PC-3 (cell line): Measurements from ENCODE around the gene CASP2. TPM values are rescaled to one million over a fixed set of nuclear protein-coding genes. Genes with fewer than 3 reads are reported as not detected.

ENCODE experiments used
- ATAC-seq: fragments of 200-7000 bp; cut with Tn5 transposase; 2 replicates; pipeline ENCODE4 v1.9.1; 2020; ENCODE audit warnings: mild to moderate bottlenecking, moderate library complexity
- BruUV-seq: library from RNA; stranded (reverse); fragments of 400-500 nt; replicated peaks from 2 replicates; lab custom pipeline; 2021; lab: Mats Ljungman, UMichigan
- CTCF ChIA-PET: fragments of 300-600 bp; sonication (Branson Sonifier 250); formaldehyde crosslinking; loops from one replicate; lab custom pipeline; 2022; ENCODE audit warnings: antibody characterized with exemption; lab: Charles Lee
- POLR2A ChIA-PET: fragments of 300-600 bp; sonication (Branson Sonifier 250); formaldehyde crosslinking; loops from one replicate; lab custom pipeline; 2022; ENCODE audit warnings: antibody characterized with exemption; ENCODE audit not compliant: unreplicated experiment; lab: Charles Lee
- DNase-seq: peaks from one replicate; pipeline ENCODE4 v3.0.0-alpha.2; 2015
- H2AFZ ChIP-seq: fragments of 300-600 bp; sonication (generic); 2 replicates; pipeline ENCODE4 v1.6.0; 2016; ENCODE audit warnings: antibody characterized with exemption, low read length
- H3F3A ChIP-seq: fragments of 300-600 bp; sonication (generic); one replicate; pipeline ENCODE4 v1.6.0; 2017; ENCODE audit warnings: antibody characterized with exemption, low read length, control low read depth, mild to moderate bottlenecking; ENCODE audit not compliant: unreplicated experiment
- H3K27ac ChIP-seq: fragments of 300-600 bp; sonication (generic); 2 replicates; pipeline ENCODE4 v1.5.1; 2016; ENCODE audit warnings: mild to moderate bottlenecking, low read length
- H3K27me3 ChIP-seq: fragments of 300-600 bp; sonication (generic); 2 replicates; pipeline ENCODE4 v1.6.1; 2016; ENCODE audit warnings: low read length, mixed read lengths
- H3K36me3 ChIP-seq: fragments of 300-600 bp; sonication (generic); 2 replicates; pipeline ENCODE4 v1.6.1; 2016; ENCODE audit warnings: low read depth, mixed run types, low read length, mixed read lengths
- H3K4me1 ChIP-seq: fragments of 300-600 bp; sonication (generic); 2 replicates; pipeline ENCODE4 v1.5.1; 2016; ENCODE audit warnings: low read length; ENCODE audit not compliant: insufficient read depth
- H3K4me2 ChIP-seq: fragments of 300-600 bp; sonication (generic); 2 replicates; pipeline ENCODE4 v1.6.0; 2016; ENCODE audit warnings: low read length
- H3K4me3 ChIP-seq: fragments of 300-600 bp; sonication (generic); 2 replicates; pipeline ENCODE4 v1.5.1; 2016; ENCODE audit warnings: mild to moderate bottlenecking, low read length, mixed read lengths
- H3K79me2 ChIP-seq: fragments of 300-600 bp; sonication (generic); 2 replicates; pipeline ENCODE4 v1.6.1; 2017; ENCODE audit warnings: low read length, mixed read lengths
- H3K9ac ChIP-seq: fragments of 300-600 bp; sonication (generic); 2 replicates; pipeline ENCODE4 v1.6.0; 2016; ENCODE audit warnings: mild to moderate bottlenecking, low read length
- H3K9me2 ChIP-seq: fragments of 300-600 bp; sonication (generic); replicated peaks from 2 replicates; pipeline ENCODE4 v1.6.1; 2016; ENCODE audit warnings: mixed run types, low read length, mixed read lengths
- H3K9me3 ChIP-seq: fragments of 300-600 bp; sonication (generic); 2 replicates; pipeline ENCODE4 v1.6.1; 2016; ENCODE audit warnings: low read length, mixed read lengths
- H4K20me1 ChIP-seq: fragments of 300-600 bp; sonication (generic); 2 replicates; pipeline ENCODE4 v1.6.1; 2016; ENCODE audit warnings: low read length, mixed read lengths
- EZH2 ChIP-seq: fragments of 300-600 bp; sonication (generic); IDR thresholded peaks from one replicate; pipeline ENCODE4 v1.6.1; 2017; ENCODE audit warnings: antibody characterized with exemption, mild to moderate bottlenecking, low read length; ENCODE audit not compliant: unreplicated experiment
- EZH2phosphoT487 ChIP-seq: fragments of 300-600 bp; sonication (generic); IDR thresholded peaks from 2 replicates; pipeline ENCODE4 v1.6.1; 2018; ENCODE audit warnings: mild to moderate bottlenecking, antibody characterized with exemption, low read length, borderline replicate concordance
- intact Hi-C: fragments of 100-400 bp; cut with micrococcal nuclease; formaldehyde crosslinking; loops from 2 replicates; pipeline ENCODE4 v1.9.0; 2023
- total RNA-seq: library from RNA; depleted of rRNA; stranded (reverse); fragments of >200 nt; gene quantifications from 2 replicates; pipeline ENCODE4 v1.2.3, GENCODE V29; 2014
- TF ChIP-seq, protein P1 (sequence below): fragments of 300-600 bp; sonication (generic); conservative IDR thresholded peaks from 2 replicates; pipeline ENCODE4 v1.5.1; 2017; ENCODE audit warnings: antibody characterized with exemption, low read depth, mild to moderate bottlenecking, low read length

The CASP2 gene
- total RNA-seq, 1 experiment from 2014 or later = 26.4 TPM

DNA sequence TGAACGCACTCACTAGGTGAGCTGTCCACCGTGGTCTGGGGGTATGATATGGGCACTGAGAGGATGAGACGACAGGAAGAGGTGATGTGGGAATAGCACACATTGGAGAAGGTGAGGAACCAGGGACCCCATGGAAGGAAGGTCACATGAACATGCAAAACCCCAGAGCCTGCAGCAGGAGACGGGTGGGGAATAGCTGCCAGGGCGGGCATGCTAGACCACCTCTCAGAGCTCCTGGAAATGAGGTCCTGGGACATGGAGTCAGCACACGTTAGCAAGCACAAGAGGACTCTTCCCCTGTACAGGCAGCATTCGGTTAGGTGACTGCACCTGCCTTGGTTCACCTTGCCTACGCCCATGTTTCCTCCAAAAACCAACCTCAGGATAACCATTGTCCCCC, 66.2 kb downstream of the CASP2 start:
- POLR2A ChIA-PET = no interaction called here
- CTCF ChIA-PET = no interaction called here
- H3K36me3 ChIP-seq = no peaks in the 10 kb centered on the region
- H3K9me3 ChIP-seq = no peaks in the 10 kb centered on the region
- H3K4me3 ChIP-seq = no peak overlapping the region
- intact Hi-C loops = no loop called here
- ATAC-seq (no peak), DNase-seq (no peak)
- H3K9me2 ChIP-seq = no peaks in the 10 kb centered on the region
- H3K4me2 ChIP-seq = no peak overlapping the region
- no peak overlapping the region for H3K9ac ChIP-seq
- H3K79me2 ChIP-seq = no peaks in the 10 kb centered on the region
- H3K27me3 ChIP-seq = no peaks in the 10 kb centered on the region
- no peaks in the 10 kb centered on the region for H4K20me1 ChIP-seq
- no peak overlapping the region for H3K27ac ChIP-seq
- TSS peak; percentile 7 for BruUV-seq
- TF ChIP-seq EZH2 (no peak), EZH2phosphoT487 (no peak)
- TF ChIP-seq, protein P1, sequence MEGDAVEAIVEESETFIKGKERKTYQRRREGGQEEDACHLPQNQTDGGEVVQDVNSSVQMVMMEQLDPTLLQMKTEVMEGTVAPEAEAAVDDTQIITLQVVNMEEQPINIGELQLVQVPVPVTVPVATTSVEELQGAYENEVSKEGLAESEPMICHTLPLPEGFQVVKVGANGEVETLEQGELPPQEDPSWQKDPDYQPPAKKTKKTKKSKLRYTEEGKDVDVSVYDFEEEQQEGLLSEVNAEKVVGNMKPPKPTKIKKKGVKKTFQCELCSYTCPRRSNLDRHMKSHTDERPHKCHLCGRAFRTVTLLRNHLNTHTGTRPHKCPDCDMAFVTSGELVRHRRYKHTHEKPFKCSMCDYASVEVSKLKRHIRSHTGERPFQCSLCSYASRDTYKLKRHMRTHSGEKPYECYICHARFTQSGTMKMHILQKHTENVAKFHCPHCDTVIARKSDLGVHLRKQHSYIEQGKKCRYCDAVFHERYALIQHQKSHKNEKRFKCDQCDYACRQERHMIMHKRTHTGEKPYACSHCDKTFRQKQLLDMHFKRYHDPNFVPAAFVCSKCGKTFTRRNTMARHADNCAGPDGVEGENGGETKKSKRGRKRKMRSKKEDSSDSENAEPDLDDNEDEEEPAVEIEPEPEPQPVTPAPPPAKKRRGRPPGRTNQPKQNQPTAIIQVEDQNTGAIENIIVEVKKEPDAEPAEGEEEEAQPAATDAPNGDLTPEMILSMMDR = no peak
- H2AFZ ChIP-seq = no peak overlapping the region
- no peaks in the 10 kb centered on the region for H3K4me1 ChIP-seq
- no peaks in the 10 kb centered on the region for H3F3A ChIP-seq

DNA sequence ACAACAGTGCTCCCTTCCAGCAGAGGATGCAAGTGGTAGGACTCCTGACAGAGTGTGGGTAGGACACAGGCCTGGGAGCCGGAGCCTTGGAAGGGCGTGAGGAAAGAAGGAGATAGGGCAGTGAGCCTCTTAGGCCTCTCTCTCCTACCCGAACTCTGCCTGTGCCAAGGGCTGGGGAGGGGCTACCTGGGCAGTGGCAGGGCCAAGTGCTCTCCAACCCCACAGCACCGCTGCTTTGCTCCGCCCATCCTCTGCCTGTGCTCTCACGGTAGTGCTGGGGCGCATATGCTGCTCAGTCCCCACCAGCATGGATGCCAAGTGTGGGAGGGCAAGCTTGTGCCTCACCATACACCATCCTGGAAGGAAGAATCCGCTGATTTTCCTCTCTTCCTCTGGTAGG, 66.8 kb downstream of the CASP2 start:
- Histone ChIP-seq H4K20me1 (no peaks in the 10 kb centered on the region), H3F3A (no peaks in the 10 kb centered on the region), H3K27ac (no peak overlapping the region), H2AFZ (no peak overlapping the region), H3K27me3 (no peaks in the 10 kb centered on the region), H3K79me2 (no peaks in the 10 kb centered on the region), H3K9me2 (no peaks in the 10 kb centered on the region), H3K4me2 (no peak overlapping the region), H3K4me3 (no peak overlapping the region), H3K9me3 (no peaks in the 10 kb centered on the region), H3K4me1 (no peaks in the 10 kb centered on the region), H3K9ac (no peak overlapping the region), H3K36me3 (no peaks in the 10 kb centered on the region)
- intact Hi-C loops = no loop called here
- ATAC-seq (no peak), DNase-seq (no peak)
- BruUV-seq = no TSS peak
- ChIA-PET CTCF (no interaction called here), POLR2A (no interaction called here)
- TF ChIP-seq, protein P1 = no peak
- TF ChIP-seq EZH2 (no peak), EZH2phosphoT487 (no peak)

DNA sequence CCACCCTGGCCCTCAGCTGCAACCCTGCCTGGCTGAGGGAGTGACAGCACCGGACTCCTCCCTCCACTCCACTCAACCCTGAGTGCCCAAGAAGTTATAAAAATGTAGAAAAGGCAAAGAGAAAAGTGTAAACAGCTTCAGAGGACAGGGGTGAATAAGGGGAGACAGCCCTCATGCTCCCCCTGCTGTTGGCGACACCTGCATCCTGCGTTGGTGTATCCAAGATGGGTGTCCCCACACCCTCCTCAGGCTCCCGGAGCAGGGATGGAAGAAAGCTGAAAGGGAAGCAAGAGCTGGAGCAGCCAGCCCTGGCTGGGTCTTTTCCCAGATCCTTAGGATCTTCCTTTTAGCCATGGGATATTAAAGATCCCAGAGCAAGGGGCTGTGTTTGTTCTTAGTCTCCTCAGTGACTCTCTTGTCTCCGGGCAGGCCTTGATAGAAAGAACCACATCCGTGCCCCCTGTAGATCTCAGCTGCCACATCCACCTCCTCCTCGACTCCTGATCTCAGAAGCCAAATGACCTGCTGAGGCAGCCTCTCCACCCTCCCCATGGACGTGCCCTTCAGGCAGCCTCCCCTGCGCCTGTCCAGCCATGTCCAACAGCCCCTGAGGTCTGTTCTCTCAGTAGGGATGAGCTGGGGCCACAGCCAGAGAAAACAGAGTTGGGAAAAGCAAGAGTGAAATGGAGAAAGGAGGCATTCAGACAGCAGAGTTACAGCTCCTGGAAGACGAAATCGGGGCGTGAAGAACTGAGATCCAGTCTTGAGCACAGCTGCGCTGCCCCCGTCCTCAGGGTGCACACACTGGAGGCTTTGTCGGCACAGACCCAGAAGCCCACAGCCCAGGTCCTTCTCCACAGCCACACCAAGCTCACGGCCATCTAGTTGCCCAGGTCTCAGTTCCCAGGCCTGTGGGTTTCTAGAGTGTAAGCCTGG, 67.6 kb downstream of the CASP2 start:
- Histone ChIP-seq H2AFZ (no peak overlapping the region), H3K9me2 (no peaks in the 10 kb centered on the region), H3K4me1 (no peaks in the 10 kb centered on the region), H3K27ac (no peak overlapping the region), H3K4me2 (no peak overlapping the region), H3K4me3 (no peak overlapping the region), H3K36me3 (no peaks in the 10 kb centered on the region), H3K9ac (no peak overlapping the region), H3K79me2 (no peaks in the 10 kb centered on the region), H3K27me3 (no peaks in the 10 kb centered on the region), H4K20me1 (no peaks in the 10 kb centered on the region), H3K9me3 (no peaks in the 10 kb centered on the region), H3F3A (no peaks in the 10 kb centered on the region)
- ChIA-PET CTCF (no interaction called here), POLR2A (interaction anchor here (1.4 kb wide), 1 partner anchor 21 kb away, joined by 3 read pairs; no protein-coding TSS in a partner anchor)
- no TSS peak for BruUV-seq
- ATAC-seq (peak; percentile 7; the same call in 1 of the 2 replicates), DNase-seq (no peak)
- intact Hi-C loops = no loop called here
- TF ChIP-seq EZH2 (no peak), EZH2phosphoT487 (no peak)
- TF ChIP-seq, protein P1 = no peak
